ENCODE data around the gene CTIF.

The CTIF gene

DNA sequence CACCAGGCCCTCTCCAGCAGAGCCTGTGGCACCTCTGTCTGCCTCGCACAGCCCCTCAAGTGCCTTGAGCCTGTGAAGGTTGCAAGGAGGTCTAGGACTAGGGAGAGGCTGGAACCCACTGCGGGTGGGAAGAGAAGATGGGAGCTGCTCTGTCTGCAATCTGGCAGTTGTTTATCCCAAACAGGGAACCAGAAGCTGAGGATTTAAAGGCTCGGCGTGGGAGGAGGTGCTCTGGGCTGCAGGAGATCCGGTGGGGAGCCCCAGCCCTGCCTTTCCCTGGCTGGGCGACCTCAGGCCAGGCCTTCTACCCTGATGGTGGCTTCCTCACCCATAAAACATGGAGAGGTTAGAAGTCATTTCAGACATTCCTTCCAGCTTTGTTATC lies 237.8 kb downstream of the CTIF start:
- no peak for DNase-seq (ENCODE audit: extremely low read depth, low read depth)
- H3K4me3 ChIP-seq (replicated peaks; ENCODE audit: low read depth, low read length), result no peak overlapping the region
- no peak for TF ChIP-seq CTCF (IDR thresholded peaks at IDR 0.05; ENCODE audit: low read depth, low read length, missing control alignments)

GRCh38 chr18:48777026-48777743 lies 238.4 kb downstream of the CTIF start:
- H3K4me3 ChIP-seq (replicated peaks; ENCODE audit: low read depth, low read length), result no peak overlapping the region
- no peak for DNase-seq (ENCODE audit: extremely low read depth, low read depth)
- TF ChIP-seq CTCF (IDR thresholded peaks at IDR 0.05; ENCODE audit: low read depth, low read length, missing control alignments), result peak; percentile 87

GRCh38 chr18:48777744-48778116 lies 238.9 kb downstream of the CTIF start:
- H3K4me3 ChIP-seq (replicated peaks; ENCODE audit: low read depth, low read length), result no peak overlapping the region
- DNase-seq (ENCODE audit: extremely low read depth, low read depth), result no peak
- TF ChIP-seq CTCF (IDR thresholded peaks at IDR 0.05; ENCODE audit: low read depth, low read length, missing control alignments), result no peak

DNA sequence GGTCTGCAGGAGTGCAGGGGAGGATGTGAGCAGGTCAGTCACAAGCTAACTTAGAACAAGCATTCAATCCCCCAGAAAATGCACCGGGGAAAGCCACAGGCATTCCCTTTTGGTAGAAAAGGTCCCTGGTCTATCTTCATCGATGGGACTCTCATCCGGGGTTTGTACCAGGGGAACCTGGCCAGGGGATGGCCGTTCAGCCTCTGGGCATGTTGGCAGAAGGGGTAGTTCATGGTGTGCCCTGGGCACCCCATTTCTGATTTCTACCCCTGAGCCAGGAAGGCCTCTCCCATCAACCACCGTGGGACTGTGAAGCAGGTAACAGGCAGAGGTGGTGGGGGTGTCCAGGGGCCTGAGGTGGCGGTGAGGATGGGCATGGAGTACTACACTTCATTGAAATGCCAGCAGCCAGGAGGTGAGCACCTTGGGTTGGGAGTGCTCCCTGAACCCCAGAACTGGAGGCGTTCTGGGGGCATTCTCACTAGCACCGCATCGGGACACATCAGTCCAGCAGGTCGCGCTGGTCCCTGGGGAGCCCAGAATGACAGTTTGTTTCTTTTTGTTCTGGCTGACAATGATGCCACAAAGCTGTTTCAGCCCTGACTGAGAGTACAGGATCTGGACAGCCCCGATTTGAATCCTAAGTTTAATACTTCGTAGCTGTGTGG lies 239.6 kb downstream of the CTIF start:
- H3K4me3 ChIP-seq (replicated peaks; ENCODE audit: low read depth, low read length), result no peak overlapping the region
- no peak for TF ChIP-seq CTCF (IDR thresholded peaks at IDR 0.05; ENCODE audit: low read depth, low read length, missing control alignments)

GRCh38 chr18:48779462-48779861 lies 240.6 kb downstream of the CTIF start:
- no peak overlapping the region for H3K4me3 ChIP-seq (replicated peaks; ENCODE audit: low read depth, low read length)
- DNase-seq (ENCODE audit: extremely low read depth, low read depth), result no peak
- no peak for TF ChIP-seq CTCF (IDR thresholded peaks at IDR 0.05; ENCODE audit: low read depth, low read length, missing control alignments)

More for the DNA sequence above, 239.6 kb downstream of the CTIF start:
- no peak for DNase-seq (ENCODE audit: extremely low read depth, low read depth)

- DNase-seq (ENCODE audit: extremely low read depth, low read depth), result no peak
- TF ChIP-seq CTCF (IDR thresholded peaks at IDR 0.05; ENCODE audit: low read depth, low read length, missing control alignments), result no peak
- H3K4me3 ChIP-seq (replicated peaks; ENCODE audit: low read depth, low read length), result no peak overlapping the region
Observed at GRCh38 chr18:48780201-48780912, 241.5 kb downstream of the CTIF start.

Data from HFF-Myc (cell line).